A673 (cell line): ENCODE data around the gene AGER.

ENCODE experiments used
- CTCF ChIP-seq: fragments of 300-800, 200-600 bp; sonication (generic); conservative IDR thresholded peaks from 2 replicates; pipeline ENCODE4 v1.5.1; 2017; ENCODE audit warnings: low read depth, mild to moderate bottlenecking, antibody characterized with exemption, low read length, moderate library complexity, mixed read lengths
- EZH2 ChIP-seq: fragments of 200-600 bp; sonication (generic); IDR thresholded peaks from 2 replicates; pipeline ENCODE4 v1.6.1; 2017; ENCODE audit warnings: borderline replicate concordance, low read depth, mild to moderate bottlenecking, mixed read lengths, antibody characterized with exemption, low read length; ENCODE audit not compliant: poor library complexity, severe bottlenecking

GRCh38 chr6:32181148-32181702 lies 2.8 kb downstream of the AGER start:
- TF ChIP-seq CTCF (no peak), EZH2 (no peak)
